Heart left ventricle (tissue), 16 donors: ENCODE measurements around the gene ACAD11. TPM values are rescaled to one million over a fixed set of nuclear protein-coding genes. Genes with fewer than 3 reads are reported as not detected.
A peak's percentile ranks its signal among the peaks of the same experiment; 100 is the strongest.

ENCODE experiments used
- ATAC-seq, 4 donors: fragments of 200-7000 bp; cut with Tn5 transposase; one replicate each; pipeline ENCODE4 v1.9.1; 2020 to 2022; ENCODE audit warnings: moderate library complexity in 4 of 4, mild to moderate bottlenecking in 3 of 4, moderate number of reproducible peaks in 1 of 4
- DNase-seq, 5 donors: peaks; one replicate each; pipeline ENCODE4 v3.0.0-alpha.2; 2020
- H3K27ac ChIP-seq, 12 donors: fragments of 200-600 bp; sonication (generic) in 4 of 12; one replicate each; pipeline versions ENCODE4 v1.5.0 to v1.8.0; 2016 to 2022; ENCODE audit warnings: mild to moderate bottlenecking in 2 of 12
- H3K27me3 ChIP-seq, 9 donors: fragments of 200-600 bp; sonication (generic) in 2 of 9; one replicate each; pipeline versions ENCODE4 v1.5.1 to v1.8.0; 2016 to 2022; ENCODE audit warnings: mild to moderate bottlenecking in 3 of 9
- H3K36me3 ChIP-seq, 9 donors: fragments of 200-600 bp; sonication (generic) in 2 of 9; one replicate each; pipeline versions ENCODE4 v1.5.0 to v1.8.0; 2018 to 2022; ENCODE audit warnings: mild to moderate bottlenecking in 2 of 9
- H3K4me1 ChIP-seq, 12 donors: fragments of 200-600 bp; sonication (generic) in 4 of 12; one replicate each; pipeline versions ENCODE4 v1.5.0 to v1.8.0; 2016 to 2022; ENCODE audit warnings: mild to moderate bottlenecking in 3 of 12
- H3K4me3 ChIP-seq, 12 donors: fragments of 200-600 bp; sonication (generic) in 4 of 12; one replicate each; pipeline versions ENCODE4 v1.5.0 to v1.8.0; 2017 to 2022; ENCODE audit warnings: mild to moderate bottlenecking in 9 of 12, moderate library complexity in 4 of 12
- H3K9me3 ChIP-seq, 12 donors: fragments of 200-600 bp; sonication (generic) in 4 of 12; one replicate each; pipeline versions ENCODE4 v1.5.0 to v1.8.0; 2016 to 2022; ENCODE audit warnings: mild to moderate bottlenecking in 1 of 12
- CTCF ChIP-seq, 12 donors: fragments of 200-600 bp; sonication (generic) in 4 of 12; IDR thresholded peaks; one replicate each; pipeline versions ENCODE4 v1.5.0 to v1.8.0; 2018 to 2022; ENCODE audit warnings: antibody characterized with exemption in 12 of 12, mild to moderate bottlenecking in 5 of 12
- POLR2A ChIP-seq, 2 donors: fragments of 450-650 bp; IDR thresholded peaks; one replicate each; pipeline ENCODE4 v1.6.1; 2017; ENCODE audit warnings: antibody characterized with exemption in 2 of 2, mild to moderate bottlenecking in 2 of 2, moderate library complexity in 2 of 2
- WGBS, 4 donors: extraction: QIAGEN DNeasy Blood & Tissue Kit in 2 of 4; methylation state at CpG; one replicate each; pipeline versions ENCODE4 v1.1.5 to v1.1.7; 2013 to 2018; 5-methylcytosine and 5-hydroxymethylcytosine counted together
- intact Hi-C, 10 donors: fragments of 100-400 bp; cut with DNase I; formaldehyde crosslinking; loops; one replicate each; pipeline versions ENCODE4 v1.11.1 to v1.14.2; 2022
- polyA plus RNA-seq, 2 donors: library from polyadenylated mRNA; stranded (reverse); fragments of 200-250 nt; gene quantifications; one replicate each; pipeline ENCODE4 v1.2.3, GENCODE V29; 2013
- total RNA-seq, 9 donors: library from RNA; depleted of rRNA in 2 of 9; stranded (reverse); fragments of >200 nt in 2 of 9; fragmentation: NEBNext Ultra II Directional in 3 of 9; extraction: Animal tissue kit (Norgen Biotek cat#: 25700) in 3 of 9; gene quantifications; one replicate each; pipeline versions ENCODE4 v1.1.0 to v1.2.4, GENCODE V29; 2016 to 2023
- donor health status: ischemic (EF 13 %, LVEDD 7.1; RV severe dilation, severe dysfunction).
- donor health status: healthy with polysubstance abuse.
- donor health status: DM: no; HTN: yes; CAD: no.
- donor health status: DM: no; HTN: no; CAD: no.
- donor health status: ischemic (EF 25% LVEDD 6.9; RV normal size, moderate dysfunction).
- donor health status: ischemic (EF 25% LVEDD 5.7; RV mildly dilated, moderate dysfunction).
- donor health status: healthy.
- donor health status: DM: yes; HTN: yes; CAD: no.
- donor health status: ischemic (EF 35%, LVEDD 5.7; RV mildly dilated, moderate dysfunction).
- donor health status: nonischemic (EF 11% LVEDD 7.7; RV severe dilation, severe dysfunction).
- donor health status: DM: yes; HTN: yes; CAD: no.
- donor health status: PGD.
- donor health status: ischemic (EF 29% LVEDD 5.4; RV normal size, mild dysfunction).
- donor health status: nonischemic (EF 23%, LVEDD 6.1; RV moderate dilation, normal function).

The ACAD11 gene
- total and polyA plus RNA-seq, 11 donors, result 8.9 to 38.8 (median 23.1) TPM

DNA sequence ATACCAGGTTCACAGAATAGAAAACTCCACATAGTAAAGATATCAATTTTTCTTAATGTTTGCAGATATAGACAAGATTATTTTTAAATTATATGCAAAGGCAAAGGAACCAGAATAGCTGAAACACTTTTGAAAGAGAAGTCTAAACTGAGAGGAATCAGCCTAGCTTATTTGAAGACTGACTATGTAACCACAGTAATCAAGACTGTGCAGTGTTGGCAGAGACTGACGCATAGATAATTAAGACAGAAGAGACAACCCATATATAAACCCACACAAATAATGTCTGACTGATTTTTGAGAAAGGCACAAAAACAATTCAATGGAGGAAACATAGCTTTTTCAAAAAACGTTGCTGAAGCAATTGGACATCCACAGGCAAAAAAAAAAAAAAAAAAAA is 91.2 kb downstream of the ACAD11 start:
- H3K27me3 ChIP-seq, result no peaks in the 10 kb centered on the region
- peaks cover 0 to 12% (median 0%) of the 10 kb centered on the region in 12 donors for H3K4me1 ChIP-seq
- ATAC-seq, result no peak
- TF ChIP-seq CTCF (IDR thresholded peaks at IDR 0.05) (no peak), POLR2A (IDR thresholded peaks at IDR 0.05) (no peak)
- WGBS, 4 donors, result 68 to 81% (median 68%) methylated on average over 2 of the region's 2 CpGs
- no peak for DNase-seq
- intact Hi-C loops, result no loop called here
- no peak overlapping the region for H3K4me3 ChIP-seq
- H3K27ac ChIP-seq, result peak overlapping the region in 4 of 12 donors; percentile 25 to 50 (median 42)
- peaks cover 0 to 6% (median 0%) of the 10 kb centered on the region in 12 donors for H3K9me3 ChIP-seq
- H3K36me3 ChIP-seq, result peaks cover 0 to 22% (median 0%) of the 10 kb centered on the region in 9 donors

DNA sequence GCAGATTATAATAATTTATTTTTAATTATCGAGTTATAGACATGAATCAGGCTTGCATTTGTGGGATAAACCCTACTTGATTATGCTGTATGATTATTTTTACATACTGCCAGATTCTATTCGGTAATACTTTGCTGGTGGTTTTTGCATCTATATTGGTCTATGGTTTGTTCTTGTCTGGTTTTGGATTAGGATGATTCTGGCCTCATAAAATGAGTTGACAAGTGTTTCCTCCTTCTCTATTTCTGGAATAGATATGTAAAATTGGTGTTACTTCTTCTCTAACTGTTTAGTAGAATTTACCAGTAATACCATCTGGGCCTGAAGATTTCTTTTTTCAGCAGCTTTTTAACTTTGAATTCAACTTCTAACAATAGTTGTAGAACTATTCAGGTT is 95.5 kb downstream of the ACAD11 start:
- H3K27ac ChIP-seq, result peak overlapping the region in 1 of 12 donors; percentile 4

DNA sequence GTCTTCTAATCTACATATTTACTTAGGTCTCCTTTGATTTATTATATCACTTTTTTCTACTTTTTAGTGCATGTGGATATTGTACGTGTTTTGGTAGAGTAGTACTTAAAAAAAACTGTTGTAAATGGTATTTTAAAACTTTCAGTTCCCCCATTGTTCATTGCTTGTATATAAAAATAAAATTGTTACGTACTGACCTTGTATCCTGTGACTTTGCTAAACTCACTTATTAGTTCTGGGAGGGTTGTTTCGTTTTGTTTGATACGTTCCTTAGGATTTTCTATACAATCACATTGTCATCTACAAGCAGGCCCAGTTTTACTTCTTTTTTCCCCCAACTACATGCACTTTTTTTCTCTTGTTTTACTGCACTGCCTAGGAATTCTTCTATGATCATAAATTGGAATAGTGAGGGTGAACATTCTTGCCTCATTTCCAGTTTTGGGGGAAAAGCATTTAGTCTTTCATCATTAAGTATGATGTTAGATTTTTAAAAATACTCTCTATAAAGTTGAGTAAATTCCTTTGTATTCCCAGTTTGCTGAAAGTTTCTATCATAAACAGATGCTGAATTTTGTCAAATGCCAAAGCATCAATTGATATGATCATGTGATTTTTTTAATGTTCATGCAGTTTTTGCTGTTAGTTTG is 96.1 kb downstream of the ACAD11 start:
- ATAC-seq (no peak), DNase-seq (no peak)
- H3K27ac ChIP-seq, result peak overlapping the region in 1 of 12 donors; percentile 5
- H3K4me1 ChIP-seq, result peaks cover 0 to 4% (median 0%) of the 10 kb centered on the region in 12 donors
- no peak overlapping the region for H3K4me3 ChIP-seq
- no peaks in the 10 kb centered on the region for H3K9me3 ChIP-seq
- TF ChIP-seq CTCF (IDR thresholded peaks at IDR 0.05), result no peak
- no peak for TF ChIP-seq POLR2A (IDR thresholded peaks at IDR 0.05)
- no peaks in the 10 kb centered on the region for H3K27me3 ChIP-seq
- H3K36me3 ChIP-seq, result peaks cover 0 to 39% (median 17%) of the 10 kb centered on the region in 9 donors
- 86 to 91% (median 90%) methylated on average over 4 of the region's 4 CpGs for WGBS, 4 donors
- intact Hi-C loops, result no loop called here

More for the DNA sequence above, 95.5 kb downstream of the ACAD11 start:
- intact Hi-C loops, result no loop called here
- Histone ChIP-seq H3K36me3 (peaks cover 0 to 34% (median 12%) of the 10 kb centered on the region in 9 donors), H3K9me3 (no peaks in the 10 kb centered on the region), H3K4me3 (no peak overlapping the region), H3K4me1 (peaks cover 0 to 8% (median 0%) of the 10 kb centered on the region in 12 donors), H3K27me3 (no peaks in the 10 kb centered on the region)
- DNase-seq (no peak), ATAC-seq (no peak)
- no peak for TF ChIP-seq POLR2A (IDR thresholded peaks at IDR 0.05)
- no peak for TF ChIP-seq CTCF (IDR thresholded peaks at IDR 0.05)
- WGBS, 4 donors, result 78 to 92% (median 85%) methylated on average over 2 of the region's 2 CpGs

DNA sequence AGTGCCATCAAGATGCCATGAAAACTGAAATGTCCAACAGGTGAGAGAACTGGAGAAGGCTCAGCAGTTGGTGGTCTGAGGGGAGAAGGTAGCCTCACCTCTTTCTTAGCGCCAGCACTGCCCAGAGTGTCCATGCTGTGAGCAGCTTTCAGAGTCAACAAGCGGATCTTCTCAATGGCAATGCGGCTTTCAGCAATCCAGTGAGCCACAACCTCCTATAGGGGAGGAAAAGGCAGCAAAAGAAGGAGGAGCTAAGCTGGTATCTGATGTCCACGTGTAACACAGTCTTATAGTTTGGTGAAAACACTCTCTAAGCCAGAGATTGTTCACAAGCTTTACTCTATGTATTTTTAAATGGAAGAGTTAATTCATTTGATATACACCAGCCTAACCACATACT is 98.6 kb downstream of the ACAD11 start:
- intact Hi-C loops, result no loop called here
- Histone ChIP-seq H3K27ac (no peak overlapping the region), H3K27me3 (no peaks in the 10 kb centered on the region), H3K4me1 (peaks cover 0 to 17% (median 6%) of the 10 kb centered on the region in 12 donors), H3K9me3 (no peaks in the 10 kb centered on the region), H3K36me3 (peaks cover 0 to 45% (median 23%) of the 10 kb centered on the region in 9 donors), H3K4me3 (no peak overlapping the region)
- no peak for DNase-seq
- TF ChIP-seq POLR2A (IDR thresholded peaks at IDR 0.05) (no peak), CTCF (IDR thresholded peaks at IDR 0.05) (no peak)
- no peak for ATAC-seq
- 84 to 88% (median 86%) methylated on average over 4 of the region's 4 CpGs for WGBS, 4 donors
